Glutamatergic neuron (in vitro differentiated cells): ENCODE measurements around the gene RRP1. TPM values are rescaled to one million over a fixed set of nuclear protein-coding genes. Genes with fewer than 3 reads are reported as not detected.

Experiments used
- DNase-seq: peaks from one replicate; pipeline ENCODE4 v3.0.0; 2022
- H3K27ac Mint-ChIP-seq: one replicate; pipeline ENCODE4 v1.8.0; 2020; ENCODE audit warnings: mild to moderate bottlenecking, mixed read lengths, inconsistent platforms; ENCODE audit not compliant: unreplicated experiment
- H3K27me3 Mint-ChIP-seq: one replicate; pipeline ENCODE4 v1.8.0; 2020; ENCODE audit warnings: mild to moderate bottlenecking, moderate library complexity, mixed read lengths, inconsistent platforms; ENCODE audit not compliant: unreplicated experiment
- H3K36me3 Mint-ChIP-seq: one replicate; pipeline ENCODE4 v1.8.0; 2020; ENCODE audit warnings: mild to moderate bottlenecking, mixed read lengths, inconsistent platforms; ENCODE audit not compliant: unreplicated experiment
- H3K4me1 Mint-ChIP-seq: one replicate; pipeline ENCODE4 v1.8.0; 2020; ENCODE audit warnings: mild to moderate bottlenecking, low read depth, mixed read lengths, inconsistent platforms; ENCODE audit not compliant: unreplicated experiment
- H3K4me3 Mint-ChIP-seq: one replicate; pipeline ENCODE4 v1.8.0; 2020; ENCODE audit warnings: mild to moderate bottlenecking, mixed read lengths, inconsistent platforms; ENCODE audit not compliant: unreplicated experiment
- H3K9me3 Mint-ChIP-seq: one replicate; pipeline ENCODE4 v1.8.0; 2020; ENCODE audit warnings: mild to moderate bottlenecking, moderate library complexity, mixed read lengths, inconsistent platforms; ENCODE audit not compliant: unreplicated experiment
- CTCF ChIP-seq: fragments of 200-600 bp; sonication (generic); IDR thresholded peaks from one replicate; pipeline ENCODE4 v1.5.0; 2021; ENCODE audit not compliant: partially characterized antibody, unreplicated experiment
- total RNA-seq: library from RNA; stranded (reverse); fragmentation: NEBNext Ultra II Directional; extraction: Animal tissue kit (Norgen Biotek cat#: 25700); gene quantifications from one replicate; pipeline ENCODE4 v1.2.1, GENCODE V29; 2021; ENCODE audit not compliant: unreplicated experiment

RRP1 gene
- total RNA-seq, 1 donor from 2014 or later, result 26.2 TPM

DNA sequence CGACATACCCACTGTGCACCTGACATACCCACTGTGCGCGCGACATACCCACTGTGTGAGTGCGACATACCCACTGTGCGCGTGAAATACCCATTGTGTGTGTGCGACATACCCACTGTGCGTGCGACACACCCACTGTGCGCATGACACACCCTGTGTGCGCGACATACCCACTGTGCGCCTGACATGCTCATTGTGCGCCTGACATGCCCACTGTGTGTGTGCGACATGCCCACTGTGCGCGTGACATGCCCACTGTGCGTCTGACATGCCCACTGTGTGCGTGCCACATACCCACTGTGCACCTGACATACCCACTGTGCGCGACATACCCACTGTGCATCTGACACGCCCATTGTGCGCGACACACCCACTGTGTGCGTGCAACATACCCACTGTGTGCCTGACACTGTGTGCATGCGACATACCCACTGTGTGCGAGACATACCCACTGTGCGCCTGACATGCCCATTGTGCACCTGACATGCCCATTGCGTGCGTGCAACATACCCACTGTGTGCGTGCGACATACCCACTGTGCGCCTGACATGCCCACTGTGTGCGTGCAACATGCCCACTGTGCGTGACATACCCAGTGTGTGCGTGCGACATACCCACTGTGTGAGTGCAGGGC is 2.5 kb upstream of the RRP1 start:
- peaks cover 18% of the 10 kb centered on the region for H3K27me3 Mint-ChIP-seq
- peaks cover 4% of the 10 kb centered on the region for H3K4me1 Mint-ChIP-seq
- H3K4me3 Mint-ChIP-seq, result no peak overlapping the region

GRCh38 chr21:43790010-43790524 is 690 bp downstream of the RRP1 start:
- Mint-ChIP-seq H3K4me3 (peak overlapping the region; percentile 92), H3K27ac (peak overlapping the region; percentile 64), H3K9me3 (peaks cover 12% of the 10 kb centered on the region), H3K27me3 (peaks cover 15% of the 10 kb centered on the region), H3K4me1 (peaks cover 4% of the 10 kb centered on the region), H3K36me3 (peaks cover 2% of the 10 kb centered on the region)
- no peak for DNase-seq
- no peak for TF ChIP-seq CTCF

More for the DNA sequence above, 2.5 kb upstream of the RRP1 start:
- DNase-seq, result no peak
- no peak overlapping the region for H3K27ac Mint-ChIP-seq
- no peak for TF ChIP-seq CTCF
- no peaks in the 10 kb centered on the region for H3K36me3 Mint-ChIP-seq
- H3K9me3 Mint-ChIP-seq, result peaks cover 11% of the 10 kb centered on the region

GRCh38 chr21:43792406-43792805 is 3.0 kb downstream of the RRP1 start:
- Mint-ChIP-seq H3K27ac (no peak overlapping the region), H3K27me3 (peaks cover 8% of the 10 kb centered on the region), H3K9me3 (peaks cover 8% of the 10 kb centered on the region), H3K4me1 (peaks cover 4% of the 10 kb centered on the region), H3K4me3 (no peak overlapping the region), H3K36me3 (peaks cover 5% of the 10 kb centered on the region)
- TF ChIP-seq CTCF, result no peak
- no peak for DNase-seq

DNA sequence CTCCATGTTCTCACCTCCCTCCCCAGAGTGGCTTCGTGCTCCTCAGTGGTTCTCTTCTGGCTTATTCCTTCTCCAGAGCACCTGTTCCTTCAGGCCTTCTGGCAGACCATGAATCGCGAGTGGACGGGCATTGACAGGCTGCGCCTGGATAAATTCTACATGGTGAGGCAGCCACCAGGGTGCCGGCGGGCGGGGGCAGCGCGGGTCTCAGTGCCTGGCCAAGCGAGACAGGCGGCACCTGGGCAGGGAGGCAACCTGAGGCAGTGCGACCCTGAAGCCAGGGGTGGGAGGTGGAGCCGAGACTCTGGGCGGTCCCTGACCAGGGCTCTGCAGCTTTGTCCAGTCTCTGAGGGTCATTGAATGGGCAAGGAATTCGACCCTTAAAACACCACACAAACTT is 3.9 kb downstream of the RRP1 start:
- Mint-ChIP-seq H3K27me3 (peaks cover 8% of the 10 kb centered on the region), H3K4me3 (no peak overlapping the region), H3K27ac (no peak overlapping the region), H3K36me3 (peaks cover 5% of the 10 kb centered on the region), H3K9me3 (peaks cover 8% of the 10 kb centered on the region), H3K4me1 (peaks cover 4% of the 10 kb centered on the region)
- DNase-seq, result no peak
- no peak for TF ChIP-seq CTCF

DNA sequence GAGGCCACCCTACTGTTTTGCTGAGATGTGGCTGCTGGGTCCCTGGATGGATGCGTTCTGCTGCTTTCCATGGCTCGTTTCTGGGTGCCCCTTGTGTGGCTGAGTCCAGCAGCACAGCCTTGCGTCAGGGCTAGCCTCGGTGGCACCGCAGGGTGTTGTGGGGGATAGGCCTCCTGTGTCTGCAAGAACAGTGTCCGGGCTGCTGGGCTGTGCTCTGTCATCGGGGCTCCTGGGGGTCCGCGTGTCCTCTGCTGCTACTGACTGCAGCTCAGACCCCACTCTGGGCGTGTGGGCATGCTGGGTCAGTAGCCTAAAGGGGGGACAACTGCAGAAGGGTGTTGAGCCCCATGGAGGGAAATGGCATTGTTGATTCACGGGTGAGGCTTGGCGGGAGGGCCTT is 4.9 kb downstream of the RRP1 start:
- Mint-ChIP-seq H3K27ac (no peak overlapping the region), H3K27me3 (peaks cover 8% of the 10 kb centered on the region), H3K9me3 (peaks cover 8% of the 10 kb centered on the region), H3K4me1 (peaks cover 4% of the 10 kb centered on the region), H3K4me3 (no peak overlapping the region), H3K36me3 (peaks cover 5% of the 10 kb centered on the region)
- no peak for DNase-seq
- TF ChIP-seq CTCF, result no peak
